Colonic mucosa (tissue), 4 donors: Measurements from ENCODE around the gene FEZF1. TPM values are rescaled to one million over a fixed set of nuclear protein-coding genes. Genes with fewer than 3 reads are reported as not detected.

ENCODE experiments used
- DNase-seq: peaks from one replicate; pipeline ENCODE4 v3.0.0-alpha.2; 2020
- H3K27ac ChIP-seq: fragments of 200-600 bp; one replicate; pipeline ENCODE4 v1.8.0; 2021
- H3K27me3 ChIP-seq: fragments of 200-600 bp; one replicate; pipeline ENCODE4 v1.8.0; 2021
- H3K36me3 ChIP-seq: fragments of 200-600 bp; one replicate; pipeline ENCODE4 v1.8.0; 2021
- H3K4me1 ChIP-seq: fragments of 200-600 bp; one replicate; pipeline ENCODE4 v1.8.0; 2021; ENCODE audit warnings: mild to moderate bottlenecking
- H3K4me3 ChIP-seq: fragments of 200-600 bp; one replicate; pipeline ENCODE4 v1.8.0; 2021
- H3K9ac ChIP-seq, 2 donors: one replicate each; pipeline ENCODE4 v1.7.0; 2013; ENCODE audit warnings: control low read depth in 2 of 2, low read depth in 2 of 2, low read length in 2 of 2
- H3K9me3 ChIP-seq: fragments of 200-600 bp; one replicate; pipeline ENCODE4 v1.8.0; 2021
- intact Hi-C: fragments of 100-400 bp; cut with DNase I; formaldehyde crosslinking; loops from one replicate; pipeline ENCODE4 v1.14.1; 2022
- total RNA-seq, 2 donors: library from RNA; stranded (reverse); fragmentation: NEBNext Ultra II Directional in 1 of 2; extraction: Animal tissue kit (Norgen Biotek cat#: 25700) in 1 of 2; gene quantifications; one replicate each; pipeline ENCODE4 v1.2.1, GENCODE V29; 2021
- TF ChIP-seq, protein P1 (sequence below): fragments of 200-600 bp; IDR thresholded peaks from one replicate; pipeline ENCODE4 v1.8.0; 2022; ENCODE audit warnings: antibody characterized with exemption, mild to moderate bottlenecking
- donor health status: healthy.
- donor health status: DM: no; HTN: no; CAD: no.
- donor health status: DM: no; HTN: no; CAD: no.

The FEZF1 gene
- total RNA-seq, 2 donors from 2014 or later, result not detected

DNA sequence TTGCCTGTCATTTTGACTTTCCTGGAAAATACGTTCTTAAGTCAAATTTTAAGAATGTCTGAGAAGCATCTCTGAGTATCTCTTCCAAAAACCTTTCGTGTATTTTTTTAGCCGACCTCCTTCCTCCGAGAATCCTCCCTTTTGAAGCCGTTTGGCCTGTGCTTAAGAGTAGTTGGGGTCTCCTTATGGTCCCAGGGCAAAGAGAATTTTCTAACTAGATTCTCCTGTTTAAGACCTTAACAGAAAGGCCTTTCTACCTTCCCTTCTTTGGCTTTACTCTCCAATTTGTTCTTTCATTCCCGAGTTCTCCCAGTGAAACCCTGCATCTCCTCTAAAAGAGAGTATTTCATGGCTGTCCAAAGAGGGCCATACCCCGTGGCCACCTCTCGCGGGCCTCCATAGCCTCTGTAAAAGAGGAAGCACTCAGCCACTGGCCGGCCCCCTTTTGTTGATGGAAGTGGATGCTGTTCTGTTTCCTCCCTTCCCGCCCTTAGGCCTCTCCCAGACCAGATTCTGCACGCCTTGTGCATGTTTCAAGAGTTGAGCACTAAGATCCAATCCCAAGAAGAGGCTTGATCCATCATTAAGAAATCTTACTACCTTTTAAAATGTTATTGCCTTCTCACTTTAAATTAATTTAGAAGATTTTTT is 6.6 kb upstream of the FEZF1 start:
- H3K4me3 ChIP-seq, result no peak overlapping the region
- no peak for DNase-seq
- intact Hi-C loops, result no loop called here

DNA sequence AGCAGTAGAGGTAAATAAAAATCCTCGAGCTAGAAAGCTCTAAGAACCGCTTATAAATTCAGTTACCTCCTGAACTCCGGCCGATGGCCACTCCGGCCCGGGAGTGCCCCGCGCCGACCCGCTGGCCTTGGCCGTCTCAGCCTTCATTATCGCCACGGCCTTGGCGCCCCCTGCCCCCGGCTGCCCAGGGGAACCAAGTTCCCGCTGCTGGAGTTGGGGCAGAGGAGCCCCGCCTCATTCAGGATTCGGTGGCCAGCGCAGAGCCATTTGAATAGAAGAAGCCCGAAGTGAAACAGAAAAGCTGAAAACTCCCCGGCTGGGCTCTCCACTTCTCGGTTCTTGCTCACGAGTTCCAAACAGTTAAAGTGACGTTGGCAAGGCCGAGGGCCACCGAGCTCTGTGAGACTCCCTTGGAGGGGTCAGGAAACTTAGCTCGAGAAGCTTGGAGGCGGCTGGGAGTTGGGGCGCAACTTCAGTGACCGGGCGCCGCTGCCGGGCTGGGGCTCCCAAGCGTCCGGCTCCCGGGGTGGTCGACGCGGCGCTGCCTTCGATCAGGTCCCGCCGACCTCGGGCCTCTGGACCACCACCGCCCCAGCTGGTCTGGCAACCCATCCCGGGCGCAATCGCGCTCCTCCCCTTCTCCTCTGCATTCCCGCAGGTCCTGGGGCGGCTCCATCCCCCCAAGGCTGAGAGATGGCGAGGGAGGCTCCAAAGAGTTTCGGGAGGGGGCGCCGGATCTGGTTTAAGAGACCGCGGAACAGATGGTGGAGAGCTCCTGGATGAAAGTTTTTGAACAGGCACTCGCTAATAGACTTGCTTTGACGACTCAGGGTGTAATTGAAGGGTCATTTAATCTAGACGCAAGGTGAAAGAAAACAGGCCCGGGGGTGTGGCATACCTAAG is 5.8 kb upstream of the FEZF1 start:
- intact Hi-C loops, result no loop called here
- TF ChIP-seq, protein P1, sequence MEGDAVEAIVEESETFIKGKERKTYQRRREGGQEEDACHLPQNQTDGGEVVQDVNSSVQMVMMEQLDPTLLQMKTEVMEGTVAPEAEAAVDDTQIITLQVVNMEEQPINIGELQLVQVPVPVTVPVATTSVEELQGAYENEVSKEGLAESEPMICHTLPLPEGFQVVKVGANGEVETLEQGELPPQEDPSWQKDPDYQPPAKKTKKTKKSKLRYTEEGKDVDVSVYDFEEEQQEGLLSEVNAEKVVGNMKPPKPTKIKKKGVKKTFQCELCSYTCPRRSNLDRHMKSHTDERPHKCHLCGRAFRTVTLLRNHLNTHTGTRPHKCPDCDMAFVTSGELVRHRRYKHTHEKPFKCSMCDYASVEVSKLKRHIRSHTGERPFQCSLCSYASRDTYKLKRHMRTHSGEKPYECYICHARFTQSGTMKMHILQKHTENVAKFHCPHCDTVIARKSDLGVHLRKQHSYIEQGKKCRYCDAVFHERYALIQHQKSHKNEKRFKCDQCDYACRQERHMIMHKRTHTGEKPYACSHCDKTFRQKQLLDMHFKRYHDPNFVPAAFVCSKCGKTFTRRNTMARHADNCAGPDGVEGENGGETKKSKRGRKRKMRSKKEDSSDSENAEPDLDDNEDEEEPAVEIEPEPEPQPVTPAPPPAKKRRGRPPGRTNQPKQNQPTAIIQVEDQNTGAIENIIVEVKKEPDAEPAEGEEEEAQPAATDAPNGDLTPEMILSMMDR, result no peak
- peaks cover 8% of the 10 kb centered on the region for H3K4me1 ChIP-seq
- H3K27me3 ChIP-seq, result peaks cover 99% of the 10 kb centered on the region
- peak overlapping the region; percentile 6 for H3K4me3 ChIP-seq
- DNase-seq, result no peak
- H3K9me3 ChIP-seq, result no peaks in the 10 kb centered on the region
- H3K9ac ChIP-seq, result no peak overlapping the region
- H3K36me3 ChIP-seq, result no peaks in the 10 kb centered on the region
- H3K27ac ChIP-seq, result no peak overlapping the region

More for the DNA sequence above, 6.6 kb upstream of the FEZF1 start:
- H3K36me3 ChIP-seq, result no peaks in the 10 kb centered on the region
- H3K9me3 ChIP-seq, result no peaks in the 10 kb centered on the region
- peaks cover 4% of the 10 kb centered on the region for H3K4me1 ChIP-seq
- H3K27me3 ChIP-seq, result peaks cover 99% of the 10 kb centered on the region
- H3K9ac ChIP-seq, result no peak overlapping the region
- TF ChIP-seq, protein P1, result no peak
- no peak overlapping the region for H3K27ac ChIP-seq

DNA sequence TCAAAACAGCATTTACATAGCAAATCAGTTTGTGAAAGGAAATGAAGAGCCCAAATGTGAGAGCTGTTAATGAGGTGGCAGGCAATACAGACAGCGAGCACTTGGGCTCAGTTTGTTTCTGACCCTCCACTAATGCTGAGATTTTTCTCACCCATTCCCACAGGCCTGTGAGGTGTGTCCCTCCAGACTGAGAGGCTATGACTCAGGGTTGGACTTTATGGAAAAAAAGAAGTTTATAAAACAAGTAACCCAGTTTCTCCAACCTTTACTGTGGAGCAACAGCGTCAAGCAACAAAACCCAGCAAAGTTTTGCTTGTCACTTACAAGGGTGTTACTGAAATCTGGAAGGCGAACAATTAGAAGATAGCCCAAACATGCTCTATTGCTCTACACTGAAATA is 4.9 kb upstream of the FEZF1 start:
- Histone ChIP-seq H3K9me3 (no peaks in the 10 kb centered on the region), H3K27me3 (peaks cover 96% of the 10 kb centered on the region), H3K4me3 (no peak overlapping the region), H3K9ac (no peak overlapping the region), H3K27ac (no peak overlapping the region), H3K4me1 (peaks cover 8% of the 10 kb centered on the region), H3K36me3 (no peaks in the 10 kb centered on the region)
- TF ChIP-seq, protein P1, result no peak
- no peak for DNase-seq
- intact Hi-C loops, result no loop called here

DNA sequence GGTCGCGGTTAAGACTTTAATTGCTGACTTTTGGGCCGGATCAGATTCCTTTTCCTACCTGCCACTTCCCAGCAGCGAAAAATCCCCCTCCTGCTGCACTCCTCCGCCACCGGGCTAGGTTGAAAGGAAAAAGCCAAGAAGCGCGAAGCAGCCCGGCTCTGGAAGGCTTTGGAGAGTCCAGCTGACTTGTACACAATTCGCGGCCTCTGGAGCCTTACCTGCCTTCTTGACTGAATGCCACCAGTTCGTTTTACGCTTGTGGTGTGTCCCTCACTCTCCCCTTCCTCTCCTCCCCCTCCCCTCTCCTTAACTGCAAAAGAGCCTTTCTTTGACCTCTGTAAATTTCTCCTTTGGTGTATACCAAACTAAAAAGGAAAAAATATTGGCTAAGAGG is 2.7 kb upstream of the FEZF1 start:
- no peak for DNase-seq
- TF ChIP-seq, protein P1, result no peak
- H3K4me1 ChIP-seq, result peaks cover 8% of the 10 kb centered on the region
- no peaks in the 10 kb centered on the region for H3K9me3 ChIP-seq
- intact Hi-C loops, result no loop called here
- no peaks in the 10 kb centered on the region for H3K36me3 ChIP-seq
- H3K9ac ChIP-seq, result no peak overlapping the region
- peaks cover 96% of the 10 kb centered on the region for H3K27me3 ChIP-seq
- no peak overlapping the region for H3K27ac ChIP-seq
- H3K4me3 ChIP-seq, result no peak overlapping the region

DNA sequence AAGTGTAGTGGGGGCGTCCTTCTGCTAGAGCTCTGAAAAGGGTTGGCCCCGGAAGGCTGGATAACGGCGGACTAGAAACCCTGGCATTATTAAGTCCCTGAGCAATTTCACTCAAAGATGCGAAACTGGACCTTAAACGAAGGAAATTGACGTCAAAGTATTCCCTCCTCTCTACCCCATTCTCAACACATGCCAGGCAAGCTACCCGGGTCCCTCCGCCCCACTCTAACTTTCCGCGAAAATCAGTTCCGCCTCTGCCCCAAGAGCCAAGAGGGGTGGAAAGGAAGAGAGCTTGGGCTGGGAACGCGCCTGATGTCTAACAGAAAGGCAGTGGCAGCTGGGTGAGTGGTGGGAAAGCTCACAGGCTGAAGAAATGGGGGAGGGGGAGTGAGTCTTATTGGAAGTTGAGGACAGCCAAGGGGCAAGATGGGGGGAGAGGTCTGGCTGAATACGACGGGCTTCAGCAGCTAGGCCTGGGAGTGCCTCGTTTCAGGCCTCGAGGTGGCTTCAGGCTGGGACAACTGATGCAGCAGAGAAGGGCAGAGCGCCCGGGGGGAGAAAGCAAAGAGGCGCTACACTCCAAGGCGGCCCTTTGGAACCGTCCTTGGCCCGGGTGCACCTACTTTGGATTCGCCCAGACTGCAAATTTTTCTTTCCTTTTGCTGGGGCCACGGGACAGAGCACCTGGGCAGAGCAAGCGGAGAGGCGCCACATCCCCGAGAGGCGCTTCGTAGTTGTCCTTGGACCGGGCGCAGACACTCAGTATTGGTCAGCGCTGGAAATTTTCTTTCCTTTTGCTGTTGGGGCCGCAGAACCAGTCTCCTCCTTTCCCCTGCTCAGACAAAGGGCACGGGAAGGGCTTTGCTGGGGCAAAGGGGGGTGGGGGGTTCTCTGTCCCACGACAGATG is 2.0 kb upstream of the FEZF1 start:
- H3K4me3 ChIP-seq, result no peak overlapping the region
- H3K27me3 ChIP-seq, result peaks cover 96% of the 10 kb centered on the region
- H3K4me1 ChIP-seq, result peaks cover 10% of the 10 kb centered on the region
- no peaks in the 10 kb centered on the region for H3K36me3 ChIP-seq
- TF ChIP-seq, protein P1, result no peak
- H3K9me3 ChIP-seq, result no peaks in the 10 kb centered on the region
- DNase-seq, result no peak
- intact Hi-C loops, result no loop called here
- no peak overlapping the region for H3K27ac ChIP-seq
- H3K9ac ChIP-seq, result no peak overlapping the region
